Ishikawa (cell line): Measurements from ENCODE around the gene CCDC57.

ENCODE experiments used
- CEBPB ChIP-seq: IDR thresholded peaks from 2 replicates; pipeline ENCODE4 v1.6.1; 2012
- CREB1 ChIP-seq: IDR thresholded peaks from 2 replicates; pipeline ENCODE4 v1.6.1; 2012; ENCODE audit warnings: low read depth
- EGR1 ChIP-seq: IDR thresholded peaks from 2 replicates; pipeline ENCODE4 v1.6.1; 2012
- EP300 ChIP-seq: IDR thresholded peaks from 2 replicates; pipeline ENCODE4 v1.6.1; 2012; ENCODE audit warnings: borderline replicate concordance
- FOXM1 ChIP-seq: IDR thresholded peaks from 2 replicates; pipeline ENCODE4 v1.6.1; 2012; ENCODE audit warnings: low read depth, borderline replicate concordance
- MAX ChIP-seq: IDR thresholded peaks from 2 replicates; pipeline ENCODE4 v1.6.1; 2012
- NFIC ChIP-seq: IDR thresholded peaks from 2 replicates; pipeline ENCODE4 v1.6.1; 2012
- RAD21 ChIP-seq: IDR thresholded peaks from 2 replicates; pipeline ENCODE4 v1.6.1; 2012; ENCODE audit warnings: low read depth
- REST ChIP-seq: IDR thresholded peaks from 2 replicates; pipeline ENCODE4 v1.6.1; 2012; ENCODE audit warnings: low read depth, mild to moderate bottlenecking
- TAF1 ChIP-seq: IDR thresholded peaks from 2 replicates; pipeline ENCODE4 v1.6.1; 2012; ENCODE audit warnings: low read depth, mild to moderate bottlenecking
- TCF12 ChIP-seq: IDR thresholded peaks from 2 replicates; pipeline ENCODE4 v1.6.1; 2012; ENCODE audit warnings: low read depth
- TEAD4 ChIP-seq: IDR thresholded peaks from 2 replicates; pipeline ENCODE4 v1.6.1; 2012
- USF1 ChIP-seq: IDR thresholded peaks from 2 replicates; pipeline ENCODE4 v1.6.1; 2012
- YY1 ChIP-seq: IDR thresholded peaks from 2 replicates; pipeline ENCODE4 v1.6.1; 2012; ENCODE audit warnings: low read depth
- ZBTB7A ChIP-seq: IDR thresholded peaks from 2 replicates; pipeline ENCODE4 v1.6.1; 2012; ENCODE audit warnings: low read depth

Gene CCDC57

GRCh38 chr17:82098169-82098938 is 114.3 kb downstream of the CCDC57 start, which contains the start of gene FASN:
Gene FASN, minus strand, starts transcription at chr17:82098236. Its CDS starts 1,791 bp downstream, at chr17:82096445.
- TF ChIP-seq USF1: peak; percentile 31
- peak; percentile 79 for TF ChIP-seq YY1
- TF ChIP-seq REST: no peak
- TF ChIP-seq MAX: peak; percentile 74; the same call in 1 of the 2 replicates
- 0 out of 2 replicates have a peak, but pooled peaks have one; percentile 19 for TF ChIP-seq TCF12
- TF ChIP-seq CREB1: no peak; the same call in 1 of the 2 replicates
- peak; percentile 89 for TF ChIP-seq TAF1

GRCh38 chr17:82097919-82098168 is 114.8 kb downstream of the CCDC57 start:
- no peak for TF ChIP-seq NFIC

- TF ChIP-seq YY1 (no peak), REST (no peak), MAX (peak; percentile 65), CREB1 (no peak), USF1 (peak; percentile 63; the same call in 1 of the 2 replicates), TEAD4 (0 out of 2 replicates have a peak, but pooled peaks have one; percentile 16), EP300 (0 out of 2 replicates have a peak, but pooled peaks have one; percentile 19), TCF12 (peak; percentile 31; the same call in 1 of the 2 replicates), TAF1 (no peak), RAD21 (no peak), NFIC (no peak), ZBTB7A (peak; percentile 28), FOXM1 (no peak), CEBPB (no peak)
Observed at GRCh38 chr17:82097184-82097918, 115.3 kb downstream of the CCDC57 start.

- TF ChIP-seq TCF12: no peak
- TF ChIP-seq CEBPB: no peak
- TF ChIP-seq RAD21: no peak
- TF ChIP-seq CREB1: no peak
Observed at GRCh38 chr17:82096709-82097183, 115.9 kb downstream of the CCDC57 start.

GRCh38 chr17:82095777-82096708 is 116.6 kb downstream of the CCDC57 start:
- TF ChIP-seq TCF12: no peak
- no peak for TF ChIP-seq MAX
- no peak for TF ChIP-seq YY1
- no peak for TF ChIP-seq TAF1
- TF ChIP-seq ZBTB7A: no peak
- TF ChIP-seq FOXM1: no peak
- no peak for TF ChIP-seq REST
- no peak for TF ChIP-seq EP300
- TF ChIP-seq EGR1: no peak
- TF ChIP-seq CREB1: no peak
- no peak for TF ChIP-seq NFIC
- no peak for TF ChIP-seq RAD21
